ENCODE measurements around the gene POTEI.
A peak's percentile ranks its signal among the peaks of the same experiment; 100 is the strongest.
"Not testable (repeated sequence)": the region's sequence is repeated elsewhere in the genome, so short reads cannot be mapped to it uniquely, and the experiment has no call there.

POTEI gene

GRCh38 chr2:130491073-130491472, 18.1 kb downstream of the POTEI start:
- not testable (repeated sequence) for DNase-seq

- not testable (repeated sequence) for DNase-seq
These were observed 53.7 kb downstream of the POTEI start for GRCh38 chr2:130455413-130455812.

GRCh38 chr2:130454712-130455083, 54.4 kb downstream of the POTEI start:
- DNase-seq = not testable (repeated sequence)

GRCh38 chr2:130453955-130454711, 55.0 kb downstream of the POTEI start:
- DNase-seq = not testable (repeated sequence)

- DNase-seq = not testable (repeated sequence)
These were observed 56.2 kb downstream of the POTEI start for GRCh38 chr2:130452897-130453296.

- not testable (repeated sequence) for DNase-seq
These were observed 57.3 kb downstream of the POTEI start for GRCh38 chr2:130451823-130452222.

- DNase-seq = not testable (repeated sequence)
These were observed 57.9 kb downstream of the POTEI start for GRCh38 chr2:130451278-130451677.

GRCh38 chr2:130450366-130450765, 58.8 kb downstream of the POTEI start:
- DNase-seq = not testable (repeated sequence)

- peak in 40 of 56 donors; percentile 4 to 76 (median 36) for DNase-seq
These were observed 81.5 kb downstream of the POTEI start for GRCh38 chr2:130427631-130428030.

GRCh38 chr2:130418845-130419244, 90.3 kb downstream of the POTEI start:
- not testable (repeated sequence) for DNase-seq

- not testable (repeated sequence) for DNase-seq
These were observed 92.4 kb downstream of the POTEI start for GRCh38 chr2:130416693-130417092.
